A673 (cell line): ENCODE data around the gene LRRC8D. TPM values are rescaled to one million over a fixed set of nuclear protein-coding genes. Genes with fewer than 3 reads are reported as not detected.
A peak's percentile ranks its signal among the peaks of the same experiment; 100 is the strongest.

ENCODE experiments used
- BruUV-seq: library from RNA; stranded (reverse); fragments of 400-500 nt; replicated peaks from 2 replicates; lab custom pipeline; 2021; lab: Mats Ljungman, UMichigan
- CTCF ChIA-PET: fragments of 300-600 bp; sonication (Branson Sonifier 250); formaldehyde crosslinking; loops from one replicate; lab custom pipeline; 2022; ENCODE audit warnings: antibody characterized with exemption; lab: Charles Lee
- POLR2A ChIA-PET: fragments of 300-600 bp; sonication (Branson Sonifier 250); formaldehyde crosslinking; loops from one replicate; lab custom pipeline; 2022; ENCODE audit warnings: antibody characterized with exemption; ENCODE audit not compliant: low non-redundant PET; lab: Charles Lee
- DNase-seq: peaks from one replicate; pipeline ENCODE4 v3.0.0-alpha.2; 2015; ENCODE audit warnings: low spot score
- H3K27ac ChIP-seq: fragments of 200-600 bp; sonication (generic); 2 replicates; pipeline ENCODE4 v1.5.1; 2016; ENCODE audit warnings: mixed run types, low read depth, mild to moderate bottlenecking, mixed read lengths, antibody characterized with exemption, low read length; ENCODE audit not compliant: poor library complexity, severe bottlenecking
- H3K27me3 ChIP-seq: fragments of 200-600 bp; sonication (generic); replicated peaks from 2 replicates; pipeline ENCODE4 v1.6.1; 2017; ENCODE audit warnings: mixed run types, low read depth, mild to moderate bottlenecking, mixed read lengths, antibody characterized with exemption, low read length; ENCODE audit not compliant: insufficient read depth, poor library complexity
- H3K36me3 ChIP-seq: fragments of 200-600 bp; sonication (generic); 2 replicates; pipeline ENCODE4 v1.6.1; 2016; ENCODE audit warnings: mixed run types, mild to moderate bottlenecking, mixed read lengths, antibody characterized with exemption, low read length; ENCODE audit not compliant: insufficient read depth, poor library complexity, severe bottlenecking
- H3K4me1 ChIP-seq: fragments of 200-600 bp; sonication (generic); 2 replicates; pipeline ENCODE4 v1.6.1; 2017; ENCODE audit warnings: mixed run types, mild to moderate bottlenecking, mixed read lengths, antibody characterized with exemption, low read length; ENCODE audit not compliant: insufficient read depth, poor library complexity, severe bottlenecking
- H3K4me3 ChIP-seq: fragments of 200-600 bp; sonication (generic); 2 replicates; pipeline ENCODE4 v1.5.1; 2016; ENCODE audit warnings: low read depth, mixed run types, mild to moderate bottlenecking, mixed read lengths, low read length; ENCODE audit not compliant: poor library complexity, severe bottlenecking
- H3K9me3 ChIP-seq: fragments of 200-600 bp; sonication (generic); 2 replicates; pipeline ENCODE4 v1.6.1; 2016; ENCODE audit warnings: mixed run types, low read depth, mild to moderate bottlenecking, mixed read lengths, antibody characterized with exemption, low read length; ENCODE audit not compliant: poor library complexity, severe bottlenecking
- EZH2 ChIP-seq: fragments of 200-600 bp; sonication (generic); IDR thresholded peaks from 2 replicates; pipeline ENCODE4 v1.6.1; 2017; ENCODE audit warnings: borderline replicate concordance, low read depth, mild to moderate bottlenecking, mixed read lengths, antibody characterized with exemption, low read length; ENCODE audit not compliant: poor library complexity, severe bottlenecking
- intact Hi-C: fragments of 100-400 bp; cut with micrococcal nuclease; formaldehyde crosslinking; loops from one replicate; pipeline ENCODE4 v1.10.0; 2022; ENCODE audit not compliant: unreplicated experiment
- total RNA-seq: library from RNA; stranded (reverse); gene quantifications from 2 replicates; pipeline ENCODE4 v1.2.3, GENCODE V29; 2021
- TF ChIP-seq, protein P1 (sequence below): fragments of 300-800, 200-600 bp; sonication (generic); conservative IDR thresholded peaks from 2 replicates; pipeline ENCODE4 v1.5.1; 2017; ENCODE audit warnings: low read depth, mild to moderate bottlenecking, antibody characterized with exemption, low read length, moderate library complexity, mixed read lengths

LRRC8D gene
- total RNA-seq, 1 experiment from 2014 or later, result 59.4 TPM

- TF ChIP-seq EZH2, result no peak
- TF ChIP-seq, protein P1, sequence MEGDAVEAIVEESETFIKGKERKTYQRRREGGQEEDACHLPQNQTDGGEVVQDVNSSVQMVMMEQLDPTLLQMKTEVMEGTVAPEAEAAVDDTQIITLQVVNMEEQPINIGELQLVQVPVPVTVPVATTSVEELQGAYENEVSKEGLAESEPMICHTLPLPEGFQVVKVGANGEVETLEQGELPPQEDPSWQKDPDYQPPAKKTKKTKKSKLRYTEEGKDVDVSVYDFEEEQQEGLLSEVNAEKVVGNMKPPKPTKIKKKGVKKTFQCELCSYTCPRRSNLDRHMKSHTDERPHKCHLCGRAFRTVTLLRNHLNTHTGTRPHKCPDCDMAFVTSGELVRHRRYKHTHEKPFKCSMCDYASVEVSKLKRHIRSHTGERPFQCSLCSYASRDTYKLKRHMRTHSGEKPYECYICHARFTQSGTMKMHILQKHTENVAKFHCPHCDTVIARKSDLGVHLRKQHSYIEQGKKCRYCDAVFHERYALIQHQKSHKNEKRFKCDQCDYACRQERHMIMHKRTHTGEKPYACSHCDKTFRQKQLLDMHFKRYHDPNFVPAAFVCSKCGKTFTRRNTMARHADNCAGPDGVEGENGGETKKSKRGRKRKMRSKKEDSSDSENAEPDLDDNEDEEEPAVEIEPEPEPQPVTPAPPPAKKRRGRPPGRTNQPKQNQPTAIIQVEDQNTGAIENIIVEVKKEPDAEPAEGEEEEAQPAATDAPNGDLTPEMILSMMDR, result no peak
- Histone ChIP-seq H3K4me3 (no peak overlapping the region), H3K27me3 (no peaks in the 10 kb centered on the region), H3K36me3 (peaks cover 18% of the 10 kb centered on the region), H3K4me1 (peaks cover 72% of the 10 kb centered on the region), H3K9me3 (peaks cover 16% of the 10 kb centered on the region), H3K27ac (peak overlapping the region; percentile 43)
- intact Hi-C loops, result no loop called here
- no peak for DNase-seq
- BruUV-seq, result no TSS peak
- ChIA-PET CTCF (no interaction called here), POLR2A (no interaction called here)
Measured at GRCh38 chr1:89878256-89878655, 57.4 kb downstream of the LRRC8D start.

DNA sequence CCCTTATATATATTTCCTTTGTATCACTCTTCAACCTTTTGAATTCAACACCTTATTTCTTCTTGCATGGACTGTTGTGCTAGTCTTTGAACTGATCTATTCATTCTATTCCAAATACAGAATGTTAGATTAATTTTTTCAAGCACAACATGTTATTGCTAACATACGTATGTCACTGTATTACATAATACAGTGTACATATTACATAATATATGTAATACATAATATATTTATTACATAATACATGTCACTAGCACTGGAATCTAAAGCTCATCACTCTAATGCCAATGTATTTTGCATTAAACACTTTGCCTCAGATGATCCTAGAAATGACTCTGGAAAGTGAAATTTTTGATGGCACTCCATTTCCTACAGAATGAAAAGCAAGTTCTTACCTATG is 59.8 kb downstream of the LRRC8D start:
- H3K4me1 ChIP-seq, result peaks cover 75% of the 10 kb centered on the region
- no peak overlapping the region for H3K4me3 ChIP-seq
- TF ChIP-seq, protein P1, result no peak
- no peak for TF ChIP-seq EZH2
- no peaks in the 10 kb centered on the region for H3K27me3 ChIP-seq
- H3K27ac ChIP-seq, result no peak overlapping the region
- H3K9me3 ChIP-seq, result peaks cover 16% of the 10 kb centered on the region
- CTCF ChIA-PET, result no interaction called here
- POLR2A ChIA-PET, result no interaction called here
- peaks cover 18% of the 10 kb centered on the region for H3K36me3 ChIP-seq
- BruUV-seq, result no TSS peak
- intact Hi-C loops, result no loop called here
- no peak for DNase-seq

- TF ChIP-seq EZH2, result no peak
- TF ChIP-seq, protein P1, result no peak
- BruUV-seq, result no TSS peak
- DNase-seq, result no peak
- POLR2A ChIA-PET, result no interaction called here
- CTCF ChIA-PET, result no interaction called here
- Histone ChIP-seq H3K27me3 (no peaks in the 10 kb centered on the region), H3K9me3 (peaks cover 16% of the 10 kb centered on the region), H3K36me3 (peaks cover 18% of the 10 kb centered on the region), H3K27ac (no peak overlapping the region), H3K4me3 (no peak overlapping the region), H3K4me1 (peaks cover 75% of the 10 kb centered on the region)
- intact Hi-C loops, result no loop called here
Measured at GRCh38 chr1:89881415-89882058, 60.7 kb downstream of the LRRC8D start.
